Measurements from ENCODE around the gene WDR93.

GRCh38 chr15:89723031-89723430 is 32.4 kb downstream of the WDR93 start:
- no peak for TF ChIP-seq CTCF (IDR thresholded peaks at IDR 0.05)
- no peak for TF ChIP-seq POLR2A (IDR thresholded peaks at IDR 0.05)

Data from vagina (tissue), 2 donors.